ENCODE measurements around the gene MILR1. TPM values are rescaled to one million over a fixed set of nuclear protein-coding genes. Genes with fewer than 3 reads are reported as not detected.
"Not testable (repeated sequence)": the region's sequence is repeated elsewhere in the genome, so short reads cannot be mapped to it uniquely, and the experiment has no call there.

The MILR1 gene
- total RNA-seq, 1 donor from 2014 or later: 0.40 TPM

DNA sequence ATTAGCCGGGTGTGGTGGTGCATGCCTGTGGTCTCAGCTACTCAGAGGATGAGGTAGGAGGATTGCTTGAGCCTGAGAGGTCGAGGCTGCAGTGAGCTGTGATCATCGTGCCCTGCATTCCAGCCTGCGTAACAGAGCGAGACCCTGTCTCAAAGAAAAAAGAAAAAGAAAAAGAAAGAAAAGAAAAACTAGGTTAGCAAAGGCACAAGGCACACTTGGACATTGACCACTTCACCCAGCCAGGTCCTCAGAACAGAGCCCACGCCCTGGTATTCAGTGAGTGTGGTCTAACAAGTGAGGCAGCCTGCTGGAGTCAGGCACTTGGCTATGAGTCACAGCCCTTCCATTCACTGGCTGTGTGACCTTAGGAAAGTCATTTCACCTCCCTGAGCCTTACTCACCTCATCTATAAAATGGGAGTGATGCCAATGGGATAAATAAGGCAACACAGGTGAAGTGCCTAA, 10.4 kb downstream of the MILR1 start:
- H3K27ac Mint-ChIP-seq: no peak overlapping the region

DNA sequence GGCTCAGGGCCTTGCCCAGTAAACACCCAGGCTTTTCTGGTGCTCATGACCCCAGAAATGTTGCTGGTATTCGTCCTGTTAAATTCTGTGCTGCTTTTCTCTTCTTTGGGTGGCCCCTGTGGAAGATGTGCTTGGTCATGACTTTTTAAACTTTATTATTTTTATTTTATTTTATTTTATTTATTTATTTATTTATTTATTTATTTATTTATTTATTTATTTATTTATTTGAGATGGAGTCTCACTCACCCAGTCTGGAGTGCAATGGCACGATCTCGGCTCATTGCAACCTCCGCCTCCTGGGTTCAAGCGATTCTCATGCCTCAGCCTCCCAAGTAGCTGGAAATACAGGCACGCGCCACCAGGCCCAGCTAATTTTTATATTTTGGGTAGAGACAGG, 10.9 kb downstream of the MILR1 start:
- H3K27ac Mint-ChIP-seq; H3K9me3 Mint-ChIP-seq; H3K4me1 Mint-ChIP-seq; DNase-seq (ENCODE audit: low spot score in 2 of 2, unreplicated experiment in 2 of 2); H3K4me3 Mint-ChIP-seq; H3K36me3 Mint-ChIP-seq; H3K27me3 Mint-ChIP-seq (ENCODE audit: low read depth): not testable (repeated sequence)

More for the DNA sequence above, 10.4 kb downstream of the MILR1 start:
- Mint-ChIP-seq H3K4me1 (peaks cover 2% of the 10 kb centered on the region), H3K4me3 (no peak overlapping the region), H3K27me3 (ENCODE audit: low read depth) (no peaks in the 10 kb centered on the region), H3K36me3 (no peaks in the 10 kb centered on the region), H3K9me3 (no peaks in the 10 kb centered on the region)
- DNase-seq (ENCODE audit: low spot score in 2 of 2, unreplicated experiment in 2 of 2): no peak
- TF ChIP-seq, protein P1, sequence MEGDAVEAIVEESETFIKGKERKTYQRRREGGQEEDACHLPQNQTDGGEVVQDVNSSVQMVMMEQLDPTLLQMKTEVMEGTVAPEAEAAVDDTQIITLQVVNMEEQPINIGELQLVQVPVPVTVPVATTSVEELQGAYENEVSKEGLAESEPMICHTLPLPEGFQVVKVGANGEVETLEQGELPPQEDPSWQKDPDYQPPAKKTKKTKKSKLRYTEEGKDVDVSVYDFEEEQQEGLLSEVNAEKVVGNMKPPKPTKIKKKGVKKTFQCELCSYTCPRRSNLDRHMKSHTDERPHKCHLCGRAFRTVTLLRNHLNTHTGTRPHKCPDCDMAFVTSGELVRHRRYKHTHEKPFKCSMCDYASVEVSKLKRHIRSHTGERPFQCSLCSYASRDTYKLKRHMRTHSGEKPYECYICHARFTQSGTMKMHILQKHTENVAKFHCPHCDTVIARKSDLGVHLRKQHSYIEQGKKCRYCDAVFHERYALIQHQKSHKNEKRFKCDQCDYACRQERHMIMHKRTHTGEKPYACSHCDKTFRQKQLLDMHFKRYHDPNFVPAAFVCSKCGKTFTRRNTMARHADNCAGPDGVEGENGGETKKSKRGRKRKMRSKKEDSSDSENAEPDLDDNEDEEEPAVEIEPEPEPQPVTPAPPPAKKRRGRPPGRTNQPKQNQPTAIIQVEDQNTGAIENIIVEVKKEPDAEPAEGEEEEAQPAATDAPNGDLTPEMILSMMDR (IDR thresholded peaks at IDR 0.05; ENCODE audit: unreplicated experiment): no peak

DNA sequence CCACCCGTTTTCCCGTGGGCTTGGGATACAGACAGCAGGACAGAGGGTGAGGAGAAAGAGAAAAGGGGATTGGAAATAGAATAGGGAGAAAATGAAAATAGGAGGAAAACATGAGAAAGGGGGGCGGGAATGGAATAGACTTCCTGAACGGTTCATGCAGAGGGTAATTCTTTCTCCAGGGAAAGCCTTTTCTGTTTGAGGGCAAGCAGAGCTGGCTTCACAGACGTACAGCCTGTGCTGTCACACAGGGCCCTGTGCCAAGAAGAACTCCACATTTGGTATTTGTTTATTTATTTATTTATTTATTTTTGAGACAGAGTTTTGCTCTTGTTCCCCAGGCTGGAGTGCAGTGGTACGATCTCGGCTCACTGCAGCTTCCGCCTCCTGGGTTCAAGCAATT, 12.0 kb downstream of the MILR1 start:
- Mint-ChIP-seq H3K27me3 (ENCODE audit: low read depth) (no peaks in the 10 kb centered on the region), H3K4me1 (peaks cover 2% of the 10 kb centered on the region), H3K36me3 (no peaks in the 10 kb centered on the region), H3K9me3 (no peaks in the 10 kb centered on the region), H3K4me3 (no peak overlapping the region), H3K27ac (no peak overlapping the region)
- TF ChIP-seq, protein P1 (IDR thresholded peaks at IDR 0.05; ENCODE audit: unreplicated experiment): no peak
- no peak for DNase-seq (ENCODE audit: low spot score in 2 of 2, unreplicated experiment in 2 of 2)

DNA sequence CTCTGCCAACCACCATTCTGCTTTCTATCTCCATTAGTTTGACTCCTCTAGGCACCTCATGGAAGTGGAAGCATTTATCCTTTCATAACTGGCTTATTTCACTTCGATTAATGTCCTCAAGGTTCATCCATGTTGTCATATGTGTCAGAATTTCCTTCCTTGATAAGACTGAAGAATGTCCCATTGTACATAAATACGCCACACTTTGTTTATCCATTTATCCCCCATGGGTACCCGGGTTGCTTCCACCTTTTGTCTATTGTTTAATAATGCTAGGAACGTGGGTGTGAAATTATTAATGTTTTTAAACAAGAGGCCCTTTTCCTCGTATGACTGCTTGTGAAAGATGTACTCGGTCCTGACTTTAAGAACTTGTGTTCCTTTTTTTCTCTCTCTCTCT, 12.9 kb downstream of the MILR1 start:
- no peaks in the 10 kb centered on the region for H3K9me3 Mint-ChIP-seq
- no peaks in the 10 kb centered on the region for H3K27me3 Mint-ChIP-seq (ENCODE audit: low read depth)
- TF ChIP-seq, protein P1 (IDR thresholded peaks at IDR 0.05; ENCODE audit: unreplicated experiment): no peak
- H3K4me3 Mint-ChIP-seq: no peak overlapping the region
- no peaks in the 10 kb centered on the region for H3K36me3 Mint-ChIP-seq
- H3K27ac Mint-ChIP-seq: no peak overlapping the region
- H3K4me1 Mint-ChIP-seq: peaks cover 2% of the 10 kb centered on the region
- DNase-seq (ENCODE audit: low spot score in 2 of 2, unreplicated experiment in 2 of 2): no peak

DNA sequence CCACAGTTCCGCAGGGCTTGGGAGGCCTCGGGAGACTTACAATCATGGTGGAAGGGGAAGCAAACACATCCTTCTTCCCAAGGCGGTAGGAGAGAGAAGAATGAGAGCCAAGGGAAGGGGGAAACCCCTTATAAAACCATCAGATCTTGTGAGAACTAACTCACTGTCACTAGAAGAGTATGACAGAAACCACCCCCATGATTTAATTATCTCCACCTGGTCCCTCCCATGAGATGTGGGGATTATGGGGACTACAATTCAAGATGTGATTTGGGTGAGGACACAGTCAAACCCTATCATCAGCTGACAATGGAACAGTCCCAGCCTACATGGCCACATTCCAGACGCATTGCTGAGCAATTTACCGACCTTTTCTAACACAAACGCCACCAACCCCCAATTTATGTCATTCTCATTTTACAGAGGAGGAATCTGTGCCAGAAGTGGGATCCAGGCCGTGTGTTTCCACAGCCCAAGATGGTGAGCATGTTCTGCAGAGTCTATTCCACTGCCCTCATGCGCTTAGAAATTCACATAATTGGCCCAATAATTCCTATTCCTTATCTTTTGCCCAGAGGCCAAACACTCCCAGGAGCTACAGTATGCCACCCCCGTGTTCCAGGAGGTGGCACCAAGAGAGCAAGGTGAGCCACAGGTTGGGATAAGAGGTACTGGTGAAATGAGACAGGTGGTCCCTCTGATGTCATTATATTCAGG, 17.3 kb downstream of the MILR1 start:
- H3K4me1 Mint-ChIP-seq: no peaks in the 10 kb centered on the region
- TF ChIP-seq, protein P1 (IDR thresholded peaks at IDR 0.05; ENCODE audit: unreplicated experiment): no peak
- H3K27me3 Mint-ChIP-seq (ENCODE audit: low read depth): no peaks in the 10 kb centered on the region
- no peak for DNase-seq (ENCODE audit: low spot score in 2 of 2, unreplicated experiment in 2 of 2)
- H3K4me3 Mint-ChIP-seq: no peak overlapping the region
- H3K36me3 Mint-ChIP-seq: no peaks in the 10 kb centered on the region
- H3K9me3 Mint-ChIP-seq: no peaks in the 10 kb centered on the region
- no peak overlapping the region for H3K27ac Mint-ChIP-seq

DNA sequence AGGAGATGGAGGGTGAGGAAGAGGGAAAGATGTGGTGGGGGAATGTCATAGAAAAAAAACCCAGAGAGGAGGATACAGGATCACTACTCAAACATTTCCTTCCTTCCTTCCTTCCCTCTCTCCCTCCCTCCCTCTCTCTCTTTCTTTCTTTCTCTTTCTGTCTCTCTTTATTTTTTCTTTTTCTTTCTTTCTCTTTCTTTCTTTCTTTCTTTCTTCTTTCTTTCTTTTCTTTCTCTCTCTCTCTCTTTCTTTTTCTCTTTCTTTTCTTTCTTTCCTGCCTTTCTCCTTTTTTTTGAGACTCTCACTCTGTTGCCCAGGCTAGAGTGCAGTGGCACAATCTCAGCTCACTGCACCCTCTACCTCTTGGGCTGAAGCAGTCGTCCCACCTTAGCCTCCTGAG, 17.9 kb downstream of the MILR1 start:
- not testable (repeated sequence) for H3K36me3 Mint-ChIP-seq; H3K9me3 Mint-ChIP-seq; H3K27ac Mint-ChIP-seq; DNase-seq (ENCODE audit: low spot score in 2 of 2, unreplicated experiment in 2 of 2); H3K4me1 Mint-ChIP-seq; H3K27me3 Mint-ChIP-seq (ENCODE audit: low read depth); H3K4me3 Mint-ChIP-seq
